HUDEP-2 (cell line): ENCODE data around the gene PWWP2B.

Experiments used
- DNase-seq, 76 experiments: peaks; one replicate each; lab custom pipeline; 2025; ENCODE audit not compliant: unreplicated experiment in 76 of 76; lab: John Stamatoyannopoulos, UW

The PWWP2B gene

DNA sequence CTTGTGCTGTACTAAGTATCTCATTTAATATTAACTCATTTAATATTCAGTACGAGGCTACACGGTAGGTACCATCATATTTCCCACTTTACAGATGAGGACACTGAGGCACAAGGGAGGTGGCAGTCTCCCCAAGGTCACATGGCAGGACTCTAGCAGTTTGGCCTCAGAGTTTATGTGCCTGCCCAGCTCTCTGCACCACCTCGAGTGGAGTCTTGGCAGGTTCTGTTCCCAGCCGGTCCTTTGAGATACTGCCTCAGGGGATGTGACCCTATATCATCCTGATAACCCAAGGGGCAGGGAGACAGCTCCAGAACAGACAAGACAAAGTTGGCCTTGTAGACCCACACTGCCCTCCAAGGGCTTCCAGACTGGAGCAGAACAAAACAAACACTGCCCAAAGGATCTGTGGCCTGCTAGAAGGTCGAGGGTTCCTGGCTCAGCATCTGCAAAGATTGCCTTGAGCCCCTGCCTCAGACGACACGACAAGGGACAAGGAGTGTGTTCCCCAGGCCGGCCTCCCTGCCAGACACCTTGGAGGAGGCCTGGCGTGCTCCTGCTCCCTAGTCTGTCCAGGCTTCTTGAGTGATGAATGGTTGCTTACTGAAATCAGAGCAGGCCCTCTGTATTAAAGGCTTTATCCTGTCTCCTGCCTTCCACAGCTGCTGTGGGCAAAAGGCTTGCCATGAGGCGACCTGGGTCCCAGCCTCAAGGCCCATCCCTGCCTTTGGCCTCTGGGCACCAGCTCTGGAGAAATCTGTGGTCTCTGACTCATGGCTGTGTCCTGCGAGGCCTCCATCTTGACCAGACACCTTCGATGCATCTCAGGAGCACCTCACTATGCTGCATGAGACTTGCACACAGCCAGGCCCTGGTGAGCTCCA lies 3.9 kb upstream of the PWWP2B start:
- no peak for DNase-seq

DNA sequence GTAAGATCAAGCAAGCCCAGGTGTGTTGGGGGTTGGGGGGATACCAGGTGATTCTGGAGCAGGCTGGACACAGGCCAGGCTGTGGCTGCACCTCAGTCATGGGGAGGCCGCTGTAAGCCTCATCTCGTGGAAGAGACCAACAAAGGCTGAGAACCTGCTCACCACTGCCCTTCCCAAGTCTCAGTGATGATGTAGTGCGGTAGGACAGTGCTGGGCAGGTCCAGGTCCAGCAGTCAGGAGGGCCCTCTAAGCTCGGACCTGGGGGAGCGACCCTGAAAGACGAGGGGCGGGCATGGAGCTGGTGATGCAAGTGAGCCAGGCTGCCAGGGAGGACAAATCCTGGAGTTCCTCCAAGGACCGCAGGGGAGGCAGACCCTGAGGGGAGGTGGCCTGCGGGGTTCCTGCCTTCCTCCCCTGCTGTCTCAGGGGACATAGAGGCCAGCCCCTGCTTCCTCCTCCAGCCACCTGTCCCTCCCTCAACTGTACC lies 3.3 kb upstream of the PWWP2B start:
- no peak for DNase-seq

DNA sequence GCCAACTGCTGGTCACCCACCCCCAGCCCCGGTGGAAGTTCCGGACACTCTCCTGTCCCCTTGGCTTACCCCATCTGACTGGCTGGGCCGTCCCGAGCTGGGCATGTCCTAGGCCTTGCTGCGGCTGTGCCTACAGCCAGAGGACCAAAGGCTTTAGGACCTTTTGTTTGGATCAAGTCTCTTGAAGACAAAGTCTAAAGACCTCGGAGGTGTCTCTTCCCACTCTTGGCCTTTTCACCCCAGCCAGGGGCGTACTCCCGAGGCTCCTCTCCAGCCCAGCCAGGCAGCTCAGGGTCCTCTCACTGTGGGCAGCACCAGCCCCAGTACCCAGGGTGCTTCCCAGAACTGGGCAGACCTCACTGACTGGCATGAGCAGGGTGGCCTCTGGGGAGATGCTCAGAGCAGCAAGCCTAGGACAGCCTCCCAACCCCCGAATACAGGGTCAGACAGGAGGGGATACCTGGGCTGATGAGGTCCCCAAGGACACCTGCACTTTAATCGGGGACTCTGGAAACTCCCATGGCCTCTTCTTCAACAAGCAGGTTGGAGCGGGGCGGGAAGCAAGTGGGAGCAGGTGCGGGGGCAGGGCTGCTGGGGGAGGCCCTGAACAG lies 2.7 kb upstream of the PWWP2B start:
- DNase-seq: no peak

DNA sequence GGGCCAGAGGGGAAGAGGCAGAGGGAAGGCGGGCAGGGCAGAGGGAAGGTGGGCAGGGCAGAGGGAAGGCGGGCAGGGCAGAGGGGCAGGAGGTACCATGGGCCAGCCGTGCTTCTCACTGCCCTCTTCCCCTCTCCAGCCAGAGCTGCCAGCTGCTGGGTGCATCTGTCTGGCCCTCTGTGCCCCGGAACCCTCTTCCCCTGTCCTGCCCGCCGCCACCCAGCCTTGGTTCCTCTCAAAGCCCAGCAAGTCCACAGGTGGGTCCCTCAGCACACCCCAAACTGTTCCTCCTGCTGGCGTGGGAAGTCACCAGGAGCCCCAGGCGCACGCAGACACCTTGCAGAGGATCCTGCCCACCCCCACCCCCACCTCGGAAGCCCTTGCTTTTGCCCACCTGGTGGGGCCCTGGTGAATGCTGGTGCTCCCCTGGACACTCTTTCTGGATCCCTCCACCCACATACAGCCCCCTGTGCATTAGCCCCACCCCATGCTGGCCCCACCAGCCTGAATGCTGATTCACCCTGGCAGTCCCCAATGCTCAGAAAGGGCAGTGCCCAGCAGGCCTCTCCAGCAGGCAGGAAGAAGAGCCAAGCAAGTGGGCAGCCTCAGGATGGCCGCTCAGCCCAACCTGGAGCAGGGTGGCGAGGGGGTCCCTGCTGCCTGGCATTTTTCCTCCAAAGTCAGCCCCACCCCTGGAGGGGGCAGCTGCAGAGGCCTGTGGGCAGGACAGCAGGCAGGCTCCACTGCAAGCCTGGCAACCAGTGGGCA lies 1.9 kb upstream of the PWWP2B start:
- no peak for DNase-seq

DNA sequence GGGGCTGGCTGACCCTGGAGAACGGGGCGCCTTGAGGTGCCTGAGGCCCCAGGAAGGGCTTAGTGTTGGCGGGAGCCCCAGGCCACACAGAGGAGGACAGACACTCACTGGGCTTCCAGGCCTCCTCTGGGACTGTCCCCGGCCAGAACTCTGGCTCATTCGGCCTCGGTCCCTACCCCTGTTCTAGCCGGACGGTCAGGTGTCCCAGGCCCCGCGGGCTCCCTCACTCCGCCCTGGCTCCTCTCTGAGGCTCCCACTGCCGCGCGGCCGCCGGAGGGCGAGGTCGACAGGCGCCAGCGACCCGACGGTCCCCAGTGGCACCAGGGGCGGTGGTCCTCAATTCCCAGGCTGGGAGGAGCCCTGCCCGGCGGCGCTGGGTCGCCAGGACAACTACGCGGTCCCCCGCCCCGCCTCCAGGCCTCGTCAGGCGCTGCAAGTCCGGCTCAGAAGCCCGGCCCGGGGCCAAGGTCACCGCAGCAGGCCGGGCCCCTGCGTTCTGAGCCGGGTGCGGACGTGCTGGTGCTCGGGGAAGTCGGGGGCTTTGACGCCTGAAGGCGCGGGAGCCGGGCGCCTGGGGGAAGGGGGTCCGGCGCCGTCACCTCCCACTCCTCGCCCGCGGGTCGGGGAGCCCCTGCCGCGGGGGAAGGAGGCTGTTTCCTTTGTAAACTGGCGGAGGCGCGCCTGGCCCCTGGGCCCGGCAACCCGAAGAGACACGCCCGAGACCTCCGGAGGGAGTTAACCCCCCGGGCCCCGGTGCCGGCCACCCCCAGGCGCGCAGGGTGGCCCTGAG lies 1.1 kb upstream of the PWWP2B start:
- DNase-seq: peak in 1 of 76 experiments; percentile 29

DNA sequence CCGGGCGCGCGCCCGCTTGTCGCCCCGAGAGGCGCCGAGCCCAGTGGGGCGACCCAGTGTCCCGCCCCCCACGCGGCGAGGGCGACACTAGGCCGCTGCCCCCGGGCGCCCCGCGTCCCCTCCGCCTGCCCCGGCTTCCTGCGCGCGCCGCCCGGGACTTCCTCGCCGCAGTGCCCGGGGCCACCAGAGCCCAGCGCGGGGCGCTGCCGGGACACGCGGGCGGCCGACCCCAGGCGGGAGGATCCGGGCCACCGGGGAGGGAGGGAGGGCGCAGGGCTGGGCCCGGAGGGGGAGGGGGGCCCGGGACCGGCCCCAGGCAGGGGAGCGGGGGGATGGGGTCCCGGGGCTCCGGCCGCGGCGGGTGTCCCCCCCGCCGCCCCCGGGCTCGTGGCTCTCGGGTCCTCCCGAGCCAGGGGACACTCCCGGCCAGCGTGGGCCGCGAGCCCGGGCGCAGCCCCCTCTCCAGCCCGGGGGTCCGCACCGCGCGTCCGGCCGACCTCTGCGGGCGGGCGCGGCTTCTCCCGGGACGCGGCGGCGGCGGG lies 435 bp upstream of the PWWP2B start:
- DNase-seq: peak in 4 of 76 experiments; percentile 11 to 36 (median 19)

DNA sequence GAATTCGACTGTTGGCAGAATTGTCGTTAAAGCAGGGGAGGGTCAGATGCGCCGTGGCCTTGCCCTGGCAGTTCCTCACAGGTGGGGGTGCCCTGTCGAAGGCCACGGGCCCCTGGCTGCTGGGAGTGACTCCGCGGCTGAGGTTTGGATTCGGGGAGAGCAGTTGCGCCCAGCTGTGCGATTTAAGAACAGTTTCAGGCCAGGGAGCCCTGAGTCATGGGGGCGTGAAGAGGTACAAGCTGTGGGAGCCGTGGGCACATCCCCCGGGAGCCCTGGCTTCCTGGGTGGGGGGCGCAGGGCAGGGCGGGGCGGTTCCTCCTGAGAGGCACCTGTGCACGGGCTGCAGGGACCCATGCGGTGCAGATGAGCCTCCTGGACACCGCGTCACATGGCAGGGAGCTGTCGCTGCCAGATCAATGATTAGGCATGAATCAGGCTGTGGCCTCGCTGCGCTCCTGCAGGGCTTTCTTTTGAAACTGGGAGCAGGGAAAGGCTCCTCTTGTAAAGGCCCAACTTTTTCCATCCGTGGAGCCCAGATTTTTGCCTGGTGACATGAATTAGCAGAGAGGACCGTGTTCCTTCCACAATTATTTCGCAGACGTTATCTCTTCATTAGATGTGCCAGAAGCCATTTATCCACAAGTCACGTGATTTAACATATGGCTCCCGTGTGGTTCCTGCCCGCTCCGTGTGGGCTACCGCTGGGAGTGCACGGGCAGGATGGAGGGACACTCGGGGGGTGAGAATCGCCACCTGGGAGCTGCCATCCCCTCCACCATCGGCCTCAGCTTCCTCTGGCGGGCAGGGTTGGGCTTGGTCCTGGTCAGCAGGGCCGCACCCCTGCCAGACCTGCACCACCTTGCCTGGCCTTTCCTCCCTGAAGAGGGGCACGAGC lies 918 bp downstream of the PWWP2B start:
- DNase-seq: peak in 13 of 76 experiments; percentile 4 to 39 (median 18)

DNA sequence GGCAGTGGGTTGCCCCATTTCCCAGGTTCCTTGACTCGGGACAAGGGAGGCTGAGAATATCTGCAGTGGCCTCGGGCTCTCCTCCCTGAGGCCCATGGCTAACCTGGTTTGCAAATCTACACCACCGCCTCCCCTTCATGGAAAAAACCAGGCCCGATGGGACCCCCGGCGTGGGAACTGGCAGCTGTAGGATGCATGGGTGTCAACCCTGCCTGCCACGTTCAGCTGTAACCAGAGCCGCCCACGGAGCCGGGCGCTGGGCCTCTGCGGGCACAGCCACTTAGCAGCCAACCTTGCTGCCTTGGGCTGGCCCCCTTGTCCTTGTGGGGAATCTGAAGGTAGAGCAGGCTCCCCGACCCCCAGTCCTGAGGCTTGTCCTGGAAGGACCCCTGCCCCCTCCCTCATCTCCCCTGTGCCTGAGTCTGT lies 1.6 kb downstream of the PWWP2B start:
- no peak for DNase-seq

DNA sequence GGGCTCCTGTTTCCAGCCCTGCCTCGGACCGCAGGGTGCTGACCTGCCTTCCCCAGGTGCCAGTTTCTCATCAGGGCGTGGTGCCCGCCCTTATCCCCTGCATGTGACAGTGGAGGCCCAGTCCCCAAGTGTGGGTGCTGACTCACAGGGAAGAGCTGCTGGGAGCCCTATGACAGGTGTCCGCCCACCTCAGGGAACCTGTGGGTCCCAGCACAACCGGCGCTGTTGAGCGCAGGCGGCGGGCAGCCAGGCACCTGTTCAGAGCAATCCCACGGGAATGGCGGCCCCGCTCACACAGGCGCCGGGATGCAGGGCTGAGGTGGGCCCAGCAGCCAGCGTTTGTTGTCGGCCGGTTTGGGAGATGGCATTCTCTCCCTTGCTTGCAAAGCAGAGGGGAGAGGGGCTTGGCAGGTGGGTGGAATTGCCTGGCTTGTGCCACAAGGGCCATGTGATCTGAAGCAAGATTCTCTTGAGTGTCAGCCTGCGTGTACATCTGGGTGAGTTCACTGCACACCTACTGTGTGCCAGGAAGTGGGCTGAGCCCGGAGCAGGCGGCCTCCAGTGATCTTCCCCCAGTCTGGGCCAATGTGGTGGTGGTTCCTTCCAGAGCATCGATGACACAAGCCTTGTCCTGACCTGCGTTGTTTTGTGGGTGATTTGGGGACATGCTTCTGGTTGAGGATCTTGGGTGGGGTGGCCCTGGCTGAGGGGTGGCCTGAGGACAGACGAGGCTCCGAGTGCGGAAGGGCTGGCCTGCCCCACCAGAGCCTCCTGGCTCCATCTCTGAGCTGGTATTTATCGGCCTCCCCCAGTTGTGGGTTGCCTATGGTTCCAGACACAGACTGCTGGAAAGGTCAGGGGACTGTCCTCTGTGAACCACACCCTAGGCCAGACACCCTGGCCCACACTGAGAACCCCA lies 2.4 kb downstream of the PWWP2B start:
- DNase-seq: no peak

DNA sequence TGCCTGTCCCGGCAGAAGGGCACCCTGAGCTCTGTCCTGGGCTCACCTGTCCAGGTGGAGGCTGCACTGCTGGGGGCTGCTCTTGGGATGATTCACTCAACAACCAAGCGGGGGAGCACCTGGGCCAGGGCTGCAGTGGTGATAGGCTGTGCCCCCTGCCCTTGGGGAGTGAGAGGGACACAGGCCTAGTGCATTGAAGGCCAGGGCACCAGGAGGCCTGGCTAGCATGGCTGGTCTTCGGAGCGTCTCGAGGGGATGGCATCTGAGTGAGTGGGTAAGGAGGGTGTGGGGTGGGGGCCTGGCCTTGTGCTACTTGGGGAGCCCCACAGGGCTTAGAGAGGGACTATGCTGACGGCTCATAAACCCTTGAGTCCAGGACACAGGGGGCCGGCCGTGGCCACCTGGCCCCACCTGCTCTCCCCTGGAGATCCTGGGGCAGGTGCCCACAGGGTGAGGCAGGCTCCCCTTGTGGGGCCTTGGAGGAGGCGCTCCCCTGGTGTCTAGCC lies 3.1 kb downstream of the PWWP2B start:
- DNase-seq: no peak

DNA sequence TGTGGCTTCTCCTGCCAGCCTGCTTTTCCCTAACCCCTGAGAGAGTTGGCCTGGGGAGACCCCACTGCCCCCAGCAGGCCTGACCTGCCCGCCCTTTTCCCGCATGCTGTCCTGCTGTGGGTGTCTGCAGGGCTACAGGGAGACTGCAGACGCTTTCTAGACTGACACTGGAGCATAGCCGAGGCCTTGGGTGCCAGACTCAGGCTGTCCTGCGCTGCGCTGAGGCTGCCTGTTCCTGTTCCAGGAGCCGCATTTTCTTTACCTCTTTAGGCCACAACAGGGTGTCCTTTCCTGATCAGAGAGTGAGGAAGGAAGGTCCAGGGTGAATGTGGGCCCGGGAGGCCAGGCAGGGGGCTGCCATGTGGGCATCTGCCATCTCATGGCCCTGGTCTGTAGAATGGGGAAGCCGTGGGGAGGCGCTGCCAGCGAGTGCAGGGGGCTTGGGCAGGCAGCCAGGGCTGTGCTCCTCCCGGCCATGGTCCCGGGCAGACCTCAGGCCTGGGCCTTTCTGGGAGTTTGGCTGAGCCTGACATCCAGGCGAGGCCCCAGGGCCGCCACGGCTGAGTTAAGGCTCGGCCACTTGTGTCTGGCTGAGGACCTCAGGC lies 3.6 kb downstream of the PWWP2B start:
- DNase-seq: no peak

DNA sequence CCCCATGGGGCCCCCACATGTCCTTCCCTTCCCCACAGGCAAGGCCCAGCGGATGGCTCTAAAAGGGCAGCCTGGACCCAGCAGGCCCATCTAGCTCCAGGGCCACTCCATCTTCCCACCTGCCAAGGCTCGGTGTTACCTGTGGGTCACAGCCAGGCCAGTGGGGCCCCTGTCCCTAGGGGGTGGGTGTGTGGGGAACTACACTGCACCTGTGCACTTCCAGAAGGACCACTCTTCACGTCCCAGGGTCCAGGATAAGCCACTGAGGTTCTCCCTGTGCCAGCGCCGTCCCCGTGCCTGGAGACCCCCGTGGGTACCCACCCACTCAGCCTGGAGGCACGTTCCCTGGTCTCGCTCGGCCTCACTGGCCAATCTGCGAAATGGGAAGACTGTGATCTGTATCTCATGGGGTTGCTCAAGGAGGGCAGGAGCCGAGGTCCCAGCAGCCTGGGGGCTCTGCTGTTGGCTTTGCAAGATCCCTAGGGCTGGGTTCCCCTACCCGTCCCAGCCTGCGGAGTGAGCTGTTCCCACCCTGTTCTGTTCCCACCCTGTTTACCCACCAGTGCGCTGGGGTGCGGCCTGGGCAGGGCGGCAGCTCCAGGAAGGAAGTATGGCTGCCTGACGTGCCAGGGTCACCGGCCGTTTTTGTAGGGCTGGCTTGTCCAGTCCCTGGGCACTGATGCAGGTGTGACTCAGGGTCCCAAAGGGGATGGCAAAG lies 4.6 kb downstream of the PWWP2B start:
- DNase-seq: no peak

DNA sequence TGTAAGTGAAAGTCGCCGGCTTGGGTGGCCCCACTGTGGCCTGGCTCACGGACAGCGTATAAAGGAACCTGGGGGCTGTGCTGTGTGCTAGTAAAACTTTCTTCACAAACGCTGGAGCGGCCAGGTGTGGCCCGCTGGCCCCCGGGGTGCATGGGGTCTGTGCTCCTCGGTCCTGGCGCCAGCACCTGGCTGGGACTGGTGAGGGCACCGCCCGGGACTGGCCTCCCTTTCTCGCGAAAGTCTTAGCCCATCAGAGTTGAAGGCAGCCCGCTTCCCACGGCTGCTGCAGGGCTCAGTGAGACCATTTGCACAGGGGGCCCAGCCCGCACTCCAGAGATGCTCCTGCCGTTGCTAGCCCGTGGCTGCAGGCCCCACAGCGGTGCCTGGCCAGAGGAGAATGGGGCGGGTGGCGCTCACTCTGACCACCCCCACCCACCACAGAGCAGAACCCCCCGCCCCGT lies 5.8 kb downstream of the PWWP2B start:
- no peak for DNase-seq

DNA sequence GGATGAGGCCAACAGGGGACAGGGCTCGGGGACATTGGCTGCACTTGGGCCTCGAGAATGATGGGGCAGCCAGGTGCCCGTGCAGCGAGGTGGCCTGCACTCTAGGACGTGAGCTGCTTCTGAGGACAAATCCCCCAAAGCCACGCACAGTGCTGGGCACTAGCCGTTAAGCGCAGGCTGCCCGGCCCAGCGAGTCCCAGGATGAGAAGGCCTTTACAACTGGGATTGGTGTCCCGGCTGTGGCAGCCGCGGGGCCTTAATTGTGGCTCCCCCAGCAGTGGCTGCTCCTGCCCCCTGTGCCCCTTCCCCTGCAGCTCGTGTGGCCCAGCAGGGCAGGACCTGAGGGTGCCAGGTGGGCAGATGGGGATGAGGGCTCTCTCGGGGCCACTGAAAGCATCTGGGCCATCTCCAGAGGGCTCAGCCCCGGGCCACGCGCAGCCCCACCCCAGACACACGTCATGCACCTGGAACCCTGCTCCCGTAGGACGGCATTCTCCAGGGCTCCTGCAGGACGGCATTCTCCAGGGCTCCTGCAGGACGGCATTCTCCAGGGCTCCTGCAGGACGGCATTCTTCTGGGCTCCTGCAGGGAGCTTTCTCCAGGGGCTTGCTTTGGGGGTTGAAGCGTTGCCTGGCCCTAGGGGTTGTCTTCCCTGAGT lies 6.6 kb downstream of the PWWP2B start:
- DNase-seq: no peak

DNA sequence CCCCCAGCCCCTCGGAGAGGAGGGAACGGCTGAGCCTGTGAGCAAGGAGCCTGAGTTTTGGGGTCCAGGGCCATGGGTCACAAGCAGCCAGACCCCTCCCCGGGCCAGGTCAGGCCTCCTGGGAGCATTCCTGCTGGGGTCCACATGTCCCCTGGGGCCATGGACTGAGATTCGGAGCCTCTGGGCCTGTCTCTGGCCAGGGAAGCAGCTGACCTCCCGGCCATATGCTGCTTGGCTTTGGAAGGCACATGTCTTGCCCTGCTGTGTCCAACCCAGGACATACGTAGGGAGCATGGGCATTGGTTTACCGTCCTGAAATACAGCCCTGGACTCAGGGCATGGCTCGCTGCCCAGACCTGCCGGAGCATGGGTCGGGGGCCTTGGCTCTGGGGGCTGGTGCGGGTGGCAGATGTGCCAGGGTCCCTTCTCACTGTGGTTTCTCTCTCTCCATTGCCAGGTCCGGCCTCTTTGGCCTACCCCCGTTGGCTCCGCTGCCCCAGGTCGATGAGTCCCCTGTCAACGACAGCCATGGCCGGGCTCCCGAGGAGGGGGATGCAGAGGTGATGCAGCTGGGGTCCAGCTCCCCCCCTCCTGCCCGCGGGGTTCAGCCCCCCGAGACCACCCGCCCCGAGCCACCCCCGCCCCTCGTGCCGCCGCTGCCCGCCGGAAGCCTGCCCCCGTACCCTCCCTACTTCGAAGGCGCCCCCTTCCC lies 7.3 kb downstream of the PWWP2B start:
- no peak for DNase-seq
